ENCODE data around the gene HTT. TPM values are rescaled to one million over a fixed set of nuclear protein-coding genes. Genes with fewer than 3 reads are reported as not detected.

Gene HTT
- total RNA-seq, 1 experiment from 2014 or later = 37.4 TPM

- no peak overlapping the region for H3K9ac ChIP-seq (ENCODE audit: low read length)
- H3K27ac ChIP-seq (ENCODE audit: low read depth, low read length) = no peak overlapping the region
- no peaks in the 10 kb centered on the region for H3K36me3 ChIP-seq (ENCODE audit: control insufficient read depth in 1 of 2, insufficient read depth in 2 of 2, low read length in 2 of 2)
- no peaks in the 10 kb centered on the region for H3K9me3 ChIP-seq (ENCODE audit: control insufficient read depth in 1 of 2, insufficient read depth in 1 of 2, low read depth in 1 of 2, low read length in 2 of 2)
- H3K4me1 ChIP-seq (ENCODE audit: control insufficient read depth in 1 of 2, insufficient read depth in 2 of 2, low read length in 2 of 2) = no peaks in the 10 kb centered on the region
- no peaks in the 10 kb centered on the region for H4K20me1 ChIP-seq (ENCODE audit: insufficient read depth)
- CTCF ChIA-PET = no interaction called here
- RAD21 ChIA-PET (ENCODE audit: low non-redundant PET in 1 of 2, low total read pairs in 2 of 2, uncharacterized antibody in 2 of 2, unreplicated experiment in 2 of 2) = no interaction called here
- DNase-seq (ENCODE audit: low read depth, low spot score) = no peak
- H3K27me3 ChIP-seq (ENCODE audit: insufficient read depth, low read length) = 0 out of 2 replicates have a peak, but pooled peaks cover 2% of the 10 kb centered on the region
- no peak for TF ChIP-seq EGR1 (IDR thresholded peaks at IDR 0.05; ENCODE audit: low read depth)
- TF ChIP-seq JUND (IDR thresholded peaks at IDR 0.05) = no peak
- TF ChIP-seq ATF3 (IDR thresholded peaks at IDR 0.05) = no peak
- TF ChIP-seq POLR2AphosphoS5 (IDR thresholded peaks at IDR 0.05; ENCODE audit: low read depth, low read length) = no peak
- no peak for TF ChIP-seq POLR2A (IDR thresholded peaks at IDR 0.05; ENCODE audit: borderline replicate concordance, extremely low read depth, insufficient read depth, insufficient read length)
- TF ChIP-seq ZFX (IDR thresholded peaks at IDR 0.05) = no peak
- TF ChIP-seq SIN3A (IDR thresholded peaks at IDR 0.05; ENCODE audit: low read depth) = no peak
- TF ChIP-seq EZH2phosphoT487 (IDR thresholded peaks at IDR 0.05; ENCODE audit: borderline replicate concordance) = no peak
- no peak for TF ChIP-seq SP1 (IDR thresholded peaks at IDR 0.05; ENCODE audit: low read depth)
- no peak for TF ChIP-seq ZNF274 (IDR thresholded peaks at IDR 0.05; ENCODE audit: low read depth, low read length)
- TF ChIP-seq YY1 (IDR thresholded peaks at IDR 0.05; ENCODE audit: extremely low read depth, insufficient replicate concordance, low read depth, low read length) = no peak
- H2AFZ ChIP-seq (ENCODE audit: low read depth, low read length, poor library complexity, severe bottlenecking) = no peak overlapping the region
- no TSS peak for BruUV-seq (replicated peaks)
- H3K4me3 ChIP-seq (replicated peaks in 1 of 2; ENCODE audit: low read depth in 1 of 2, low read length in 2 of 2) = no peak overlapping the region
- ATAC-seq = no peak
- intact Hi-C loops (cut with micrococcal nuclease) = no loop called here
- POLR2A ChIA-PET = no interaction called here
- no peaks in the 10 kb centered on the region for H3K9me2 ChIP-seq (ENCODE audit: insufficient read depth)
- no peak overlapping the region for H3K4me2 ChIP-seq (ENCODE audit: low read length)
- H3K79me2 ChIP-seq (ENCODE audit: insufficient read depth, low read length) = no peaks in the 10 kb centered on the region
These were observed 189.4 kb downstream of the HTT start for GRCh38 chr4:3263876-3264193.

- Histone ChIP-seq H3K27ac (ENCODE audit: low read depth, low read length) (no peak overlapping the region), H3K79me2 (ENCODE audit: insufficient read depth, low read length) (no peaks in the 10 kb centered on the region), H3K4me3 (replicated peaks in 1 of 2; ENCODE audit: low read depth in 1 of 2, low read length in 2 of 2) (no peak overlapping the region), H3K9ac (ENCODE audit: low read length) (no peak overlapping the region), H3K36me3 (ENCODE audit: control insufficient read depth in 1 of 2, insufficient read depth in 2 of 2, low read length in 2 of 2) (no peaks in the 10 kb centered on the region), H3K9me2 (ENCODE audit: insufficient read depth) (no peaks in the 10 kb centered on the region), H3K4me2 (ENCODE audit: low read length) (no peak overlapping the region), H2AFZ (ENCODE audit: low read depth, low read length, poor library complexity, severe bottlenecking) (no peak overlapping the region), H3K27me3 (ENCODE audit: insufficient read depth, low read length) (0 out of 2 replicates have a peak, but pooled peaks cover 2% of the 10 kb centered on the region), H3K9me3 (ENCODE audit: control insufficient read depth in 1 of 2, insufficient read depth in 1 of 2, low read depth in 1 of 2, low read length in 2 of 2) (no peaks in the 10 kb centered on the region), H4K20me1 (ENCODE audit: insufficient read depth) (no peaks in the 10 kb centered on the region), H3K4me1 (ENCODE audit: control insufficient read depth in 1 of 2, insufficient read depth in 2 of 2, low read length in 2 of 2) (no peaks in the 10 kb centered on the region)
- BruUV-seq (replicated peaks) = no TSS peak
- ChIA-PET RAD21 (ENCODE audit: low non-redundant PET in 1 of 2, low total read pairs in 2 of 2, uncharacterized antibody in 2 of 2, unreplicated experiment in 2 of 2) (no interaction called here), POLR2A (no interaction called here), CTCF (no interaction called here)
- intact Hi-C loops (cut with micrococcal nuclease) = no loop called here
- no peak for TF ChIP-seq SP1 (IDR thresholded peaks at IDR 0.05; ENCODE audit: low read depth)
- TF ChIP-seq REST (IDR thresholded peaks at IDR 0.05; ENCODE audit: low read depth) = no peak
- no peak for TF ChIP-seq POLR2A (IDR thresholded peaks at IDR 0.05; ENCODE audit: borderline replicate concordance, extremely low read depth, insufficient read depth, insufficient read length)
- DNase-seq (ENCODE audit: low read depth, low spot score) = no peak
- ATAC-seq = no peak
These were observed 191.6 kb downstream of the HTT start for GRCh38 chr4:3266076-3266475.
